GM19463 (cell line): ENCODE data around the gene DYNC1I1.

Experiments
- ATAC-seq: cut with Tn5 transposase; IDR thresholded peaks from one replicate; pipeline ENCODE4 v1.9.1; 2021; ENCODE audit warnings: mild to moderate bottlenecking, moderate library complexity; ENCODE audit not compliant: unreplicated experiment

Gene DYNC1I1

GRCh38 chr7:95847061-95847460, 74.7 kb downstream of the DYNC1I1 start:
- ATAC-seq, result no peak

- no peak for ATAC-seq
These were observed 87.1 kb downstream of the DYNC1I1 start for GRCh38 chr7:95859429-95859828.

DNA sequence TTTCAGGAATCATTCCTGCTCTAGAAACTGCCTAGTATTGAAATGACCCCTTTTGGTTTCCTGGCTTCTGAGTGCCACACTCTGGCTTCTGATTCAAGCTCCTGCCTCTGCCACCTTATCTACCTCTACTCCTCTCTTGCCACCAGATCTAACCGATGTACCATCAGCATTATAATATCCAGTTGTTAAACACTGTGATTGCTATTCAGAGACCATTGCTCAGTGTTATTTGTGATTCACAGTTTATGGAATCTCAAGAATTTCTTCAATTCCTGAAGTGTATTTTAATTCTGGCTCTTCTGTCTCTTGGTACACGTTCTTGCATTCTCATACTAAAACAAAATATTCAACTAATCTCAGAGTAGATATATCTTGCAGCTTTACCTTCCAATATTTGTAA, 88.7 kb downstream of the DYNC1I1 start:
- no peak for ATAC-seq

GRCh38 chr7:95863623-95864022, 91.3 kb downstream of the DYNC1I1 start:
- ATAC-seq, result no peak

DNA sequence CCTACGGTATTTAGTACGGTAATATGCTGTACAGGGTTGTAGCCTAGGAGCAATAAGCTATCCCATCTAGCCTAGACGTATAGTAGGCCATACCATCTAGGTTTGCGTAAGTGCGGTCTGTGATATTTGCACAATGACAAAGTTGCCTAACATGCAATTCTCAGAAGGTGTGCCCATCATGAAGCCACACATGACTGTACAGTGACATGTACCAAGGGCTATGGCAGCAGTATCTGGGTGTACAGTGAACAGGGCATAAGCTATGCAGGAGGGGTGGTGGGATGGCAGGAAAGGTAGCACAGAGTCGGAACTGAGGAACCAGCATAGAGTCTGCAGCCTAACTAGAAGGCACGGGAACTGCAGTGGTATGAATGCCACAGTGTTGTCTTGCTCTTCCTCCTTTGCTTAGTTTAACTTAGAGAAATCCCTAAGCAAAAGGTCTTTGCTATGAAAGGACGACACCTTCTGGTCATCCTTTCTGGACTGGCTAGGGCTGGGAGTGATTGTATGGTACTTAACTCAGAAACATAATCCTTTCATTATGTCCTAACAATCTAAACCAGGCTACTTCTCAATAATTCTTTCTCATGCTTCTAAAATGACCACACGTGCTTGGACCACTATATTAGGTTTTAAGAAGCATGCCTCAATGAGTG, 93.5 kb downstream of the DYNC1I1 start:
- ATAC-seq, result no peak

- peak; percentile 96 for ATAC-seq
These were observed 95.0 kb downstream of the DYNC1I1 start for GRCh38 chr7:95867309-95867708.

GRCh38 chr7:95871075-95871848, 98.9 kb downstream of the DYNC1I1 start:
- no peak for ATAC-seq

DNA sequence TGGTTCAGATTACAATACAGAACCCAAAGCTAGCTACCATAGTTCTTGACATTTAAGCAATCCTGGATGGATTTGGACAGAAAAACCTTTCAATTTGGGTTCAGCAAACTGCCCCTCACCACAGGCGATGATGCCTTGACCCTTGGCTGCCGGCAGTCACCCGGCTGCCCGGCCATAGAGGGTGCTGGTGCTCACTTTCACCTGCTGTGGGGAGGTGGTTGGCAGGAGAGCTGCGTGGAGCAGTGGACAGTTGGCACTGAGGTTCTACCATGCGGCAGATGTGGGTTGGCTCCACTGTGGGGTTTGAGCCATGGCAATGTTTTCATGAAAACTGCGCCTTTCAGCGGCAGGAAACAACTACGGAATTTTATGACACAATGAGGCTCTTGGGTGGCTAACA, 99.5 kb downstream of the DYNC1I1 start:
- ATAC-seq, result no peak

DNA sequence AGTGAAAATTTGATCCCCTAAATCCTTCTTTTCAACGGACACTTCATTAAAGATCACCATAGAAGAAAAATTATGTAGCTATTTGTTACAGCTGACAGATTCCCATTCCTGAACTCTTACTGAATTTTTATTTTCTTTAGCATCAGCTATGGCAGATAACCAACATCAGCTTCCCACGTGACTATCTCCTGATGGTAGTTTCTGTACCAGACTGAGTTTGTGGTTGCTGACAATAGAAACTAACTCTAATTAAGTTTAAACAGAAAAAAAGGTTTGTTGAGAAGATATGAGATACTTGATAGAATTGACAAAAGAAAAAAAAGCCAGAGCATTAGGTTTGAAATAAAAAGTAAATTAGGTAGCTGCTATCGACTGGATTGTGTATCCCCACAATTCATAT, 101.8 kb downstream of the DYNC1I1 start:
- no peak for ATAC-seq

- ATAC-seq, result no peak
These were observed 102.3 kb downstream of the DYNC1I1 start for GRCh38 chr7:95874541-95875265.

GRCh38 chr7:95875519-95875918, 103.2 kb downstream of the DYNC1I1 start:
- ATAC-seq, result no peak

- no peak for ATAC-seq
These were observed 106.3 kb downstream of the DYNC1I1 start for GRCh38 chr7:95878677-95879076.

DNA sequence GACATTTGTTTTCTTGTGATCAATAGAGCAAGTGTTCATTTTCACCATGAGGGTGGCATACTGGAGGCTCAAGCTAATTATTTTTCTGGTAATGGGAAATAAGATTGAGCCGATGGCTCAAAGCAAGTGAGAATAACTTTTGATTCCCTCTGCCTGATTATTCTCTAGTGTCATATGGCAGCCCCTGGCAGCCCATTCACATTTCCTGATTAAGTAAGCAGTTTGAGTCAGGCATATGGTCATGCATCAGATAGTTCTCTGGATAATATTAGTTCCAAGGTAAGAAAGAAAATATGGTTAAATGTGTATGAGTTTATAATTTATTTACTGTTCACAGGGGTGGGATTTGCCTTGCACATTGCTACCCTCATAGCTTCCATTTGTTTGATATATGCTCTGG, 109.2 kb downstream of the DYNC1I1 start:
- ATAC-seq, result no peak

DNA sequence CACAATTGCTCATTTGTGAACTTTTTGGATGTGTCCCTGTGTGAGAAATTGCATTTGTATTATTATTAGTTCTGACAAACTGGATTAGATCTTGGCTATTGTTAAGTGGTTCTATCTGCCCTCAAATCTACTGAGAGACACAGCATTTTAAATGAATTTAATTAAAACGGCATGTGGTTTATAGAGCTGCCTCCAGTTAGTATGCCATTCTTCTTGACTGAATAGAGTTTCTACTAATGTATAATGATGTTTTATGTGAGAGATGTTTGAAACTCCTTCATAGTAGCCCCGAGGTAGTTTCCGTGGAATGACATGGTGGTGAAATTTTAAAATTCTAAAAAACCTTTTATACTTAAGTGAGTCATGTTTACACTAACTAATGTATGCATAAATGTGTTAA, 110.9 kb downstream of the DYNC1I1 start:
- ATAC-seq, result no peak

DNA sequence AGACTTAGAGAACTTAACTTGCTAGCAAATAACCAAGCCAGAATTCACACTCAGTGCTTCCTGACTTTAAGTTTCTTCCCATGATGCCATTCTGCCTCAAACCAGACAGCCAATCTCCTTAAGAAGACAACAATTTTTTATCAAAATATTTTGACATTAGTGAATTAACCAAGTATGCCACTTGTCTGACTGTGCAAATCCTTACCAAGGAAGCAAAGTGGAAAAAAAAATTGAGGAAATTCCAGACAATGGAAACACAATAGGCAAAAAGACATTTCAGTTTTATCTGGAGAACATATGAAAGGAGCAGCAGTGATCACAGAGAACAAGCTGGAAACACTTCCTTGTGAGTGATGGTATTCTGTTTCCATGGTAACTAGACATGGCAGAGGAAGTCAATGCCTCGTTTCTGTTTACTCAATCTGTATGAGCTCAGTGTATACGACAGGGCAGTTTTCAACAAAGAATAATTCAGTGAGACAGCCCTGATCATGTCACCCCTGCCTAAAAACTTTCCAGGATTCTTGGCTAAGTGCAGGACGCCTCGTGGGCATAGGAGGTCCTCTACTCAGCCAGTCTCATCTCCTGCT, 114.2 kb downstream of the DYNC1I1 start:
- ATAC-seq, result no peak

GRCh38 chr7:95893484-95893883, 121.1 kb downstream of the DYNC1I1 start:
- ATAC-seq, result no peak

DNA sequence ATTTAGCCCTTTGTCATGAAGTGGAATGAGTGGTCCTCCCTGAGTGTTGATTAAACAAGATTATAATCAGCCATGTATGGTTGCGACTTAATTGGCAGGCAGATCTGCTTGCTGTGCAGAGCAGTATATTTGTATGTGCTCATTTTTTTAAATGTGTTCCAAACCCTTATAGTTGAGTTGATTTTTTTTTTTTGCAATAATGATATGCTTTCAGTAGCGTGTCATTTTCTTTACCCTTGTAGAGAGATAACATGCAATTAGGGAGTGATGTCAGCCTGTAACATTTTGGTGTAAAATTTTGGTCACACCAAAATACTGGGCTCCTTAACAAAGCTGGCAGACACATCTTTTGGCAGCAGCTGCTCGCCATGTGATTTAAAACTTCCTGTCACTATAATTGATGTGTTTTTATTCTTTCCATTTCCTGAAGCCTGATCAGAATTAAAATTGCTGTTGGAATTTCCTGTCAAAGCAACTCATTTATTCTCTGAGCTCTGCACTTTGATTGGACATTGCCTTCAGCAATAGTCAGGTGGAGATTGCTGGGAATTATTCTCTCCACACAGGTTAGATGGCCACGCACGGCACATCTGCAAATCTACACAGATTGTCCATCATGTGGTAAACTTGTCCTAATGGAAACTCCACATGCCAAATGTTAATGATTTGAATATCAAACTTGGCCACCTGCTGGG, 125.3 kb downstream of the DYNC1I1 start:
- ATAC-seq, result no peak

DNA sequence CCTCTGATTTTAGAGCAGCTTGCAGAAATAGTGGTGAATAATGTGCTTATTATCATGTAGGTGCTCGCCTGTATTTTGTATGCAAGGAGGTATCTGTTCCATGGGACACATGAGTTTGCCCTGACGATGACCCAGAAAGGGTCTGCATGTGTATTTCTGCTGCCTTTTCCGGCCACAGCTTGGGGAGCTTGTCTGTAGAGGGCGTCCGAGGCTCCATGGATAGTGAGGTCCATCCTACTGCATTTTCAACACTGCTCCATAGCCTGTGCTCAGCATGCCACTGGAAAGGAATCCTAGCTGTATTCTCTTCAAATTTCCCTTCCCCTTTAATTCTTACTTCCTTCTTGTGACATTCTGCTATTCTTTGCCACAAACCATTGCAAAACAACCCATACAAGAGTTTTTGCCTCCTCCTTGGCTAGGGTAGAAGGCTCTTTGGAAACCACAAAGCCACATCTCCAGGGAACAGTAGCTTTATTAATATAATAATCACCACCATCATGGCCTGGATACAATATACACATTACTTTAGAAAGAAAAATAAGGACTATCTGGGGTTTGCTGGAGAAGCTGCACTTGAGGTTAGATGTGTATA, 127.7 kb downstream of the DYNC1I1 start:
- no peak for ATAC-seq

DNA sequence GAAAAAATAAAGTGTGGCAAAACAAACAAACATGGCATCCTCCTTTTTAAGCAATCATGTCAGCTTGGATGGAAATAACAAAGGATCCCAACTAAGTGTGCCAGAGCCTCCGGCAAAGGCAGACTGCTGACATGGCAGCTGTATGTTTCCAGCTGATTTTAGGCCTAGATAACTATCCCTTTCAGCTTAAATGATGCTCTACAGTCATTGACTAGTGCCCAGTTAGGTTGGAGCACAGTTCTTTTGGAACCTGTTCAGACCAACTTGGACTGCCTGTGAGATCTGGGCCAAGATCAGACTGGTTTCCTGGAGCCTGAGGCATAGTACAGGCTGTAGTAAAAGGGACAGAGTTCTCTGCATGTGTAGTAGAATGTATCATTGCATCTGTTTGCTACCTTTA, 128.7 kb downstream of the DYNC1I1 start:
- no peak for ATAC-seq

DNA sequence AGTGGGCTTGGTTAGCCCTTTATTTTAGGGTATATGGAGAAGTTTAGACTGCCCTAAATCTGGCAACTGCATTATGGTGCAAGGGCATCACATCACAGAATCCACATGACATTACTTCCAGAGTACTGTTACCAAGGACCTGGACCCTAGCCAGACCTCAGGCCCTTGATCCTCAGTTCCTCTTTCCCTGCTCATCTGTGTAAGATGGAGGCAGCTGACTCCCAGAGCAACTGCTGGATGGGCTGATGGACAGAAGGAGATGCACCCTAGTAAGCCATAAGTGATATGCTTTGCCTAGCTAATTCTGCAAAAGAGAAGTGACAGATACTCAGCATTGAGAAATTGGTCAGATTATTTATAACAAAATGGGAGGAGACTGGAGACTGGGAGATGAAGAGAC, 131.7 kb downstream of the DYNC1I1 start:
- no peak for ATAC-seq

- ATAC-seq, result no peak
These were observed 132.8 kb downstream of the DYNC1I1 start for GRCh38 chr7:95905167-95905566.
